HFFc6 (cell line): Measurements from ENCODE around the gene MAGI1. TPM values are rescaled to one million over a fixed set of nuclear protein-coding genes. Genes with fewer than 3 reads are reported as not detected.

Source experiments
- DNase-seq: peaks from one replicate; pipeline ENCODE4 v3.0.0-alpha.2; 2018
- H3K27ac Mint-ChIP-seq: 2 replicates; pipeline ENCODE4 v1.8.0; 2020; ENCODE audit warnings: mild to moderate bottlenecking, mixed read lengths
- H3K27me3 Mint-ChIP-seq: 2 replicates; pipeline ENCODE4 v1.8.0; 2021; ENCODE audit warnings: mild to moderate bottlenecking, moderate library complexity, mixed read lengths; ENCODE audit not compliant: insufficient read depth
- H3K36me3 Mint-ChIP-seq: 2 replicates; pipeline ENCODE4 v1.8.0; 2021; ENCODE audit warnings: low read depth, mixed read lengths
- H3K4me1 Mint-ChIP-seq: 2 replicates; pipeline ENCODE4 v1.8.0; 2020; ENCODE audit warnings: low read depth, mixed read lengths
- H3K4me3 Mint-ChIP-seq: 2 replicates; pipeline ENCODE4 v1.8.0; 2020; ENCODE audit warnings: mild to moderate bottlenecking, moderate library complexity, mixed read lengths
- H3K9me3 Mint-ChIP-seq: 2 replicates; pipeline ENCODE4 v1.8.0; 2020; ENCODE audit warnings: mild to moderate bottlenecking, mixed read lengths
- total RNA-seq, 6 experiments: library from RNA; stranded (reverse); fragmentation: NEBNext Ultra II Directional; extraction: Animal tissue kit (Norgen Biotek cat#: 25700); gene quantifications; 2 replicates in 1 of 6; 3 replicates in 5 of 6; pipeline ENCODE4 v1.2.3, GENCODE V29; 2021
- TF ChIP-seq, protein P1 (sequence below): fragments of 200-600 bp; sonication (generic); IDR thresholded peaks from 2 replicates; pipeline ENCODE4 v1.5.0; 2021; ENCODE audit warnings: antibody characterized with exemption, mild to moderate bottlenecking

Gene MAGI1
- total RNA-seq, 6 experiments from 2014 or later: 21.1 to 30.5 (median 22.4) TPM

DNA sequence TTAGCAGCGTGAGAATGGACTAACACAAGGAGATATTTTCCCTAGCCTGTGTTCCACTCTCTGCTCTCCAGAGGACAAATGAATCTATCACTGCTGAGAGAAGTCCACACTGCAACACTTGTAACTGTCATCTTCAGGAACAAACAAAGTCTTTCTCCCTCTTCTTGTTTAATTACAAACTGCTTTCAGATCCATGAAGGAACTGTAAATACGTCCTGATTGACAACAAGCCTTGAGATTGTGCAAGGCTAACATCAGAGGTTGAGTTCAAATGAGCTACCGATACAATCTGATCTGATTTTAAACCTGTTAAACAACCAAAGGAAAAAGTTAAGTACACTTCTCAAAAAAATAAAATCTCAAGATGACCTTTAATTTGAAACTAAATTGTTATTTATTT, 712.1 kb downstream of the MAGI1 start:
- TF ChIP-seq, protein P1, sequence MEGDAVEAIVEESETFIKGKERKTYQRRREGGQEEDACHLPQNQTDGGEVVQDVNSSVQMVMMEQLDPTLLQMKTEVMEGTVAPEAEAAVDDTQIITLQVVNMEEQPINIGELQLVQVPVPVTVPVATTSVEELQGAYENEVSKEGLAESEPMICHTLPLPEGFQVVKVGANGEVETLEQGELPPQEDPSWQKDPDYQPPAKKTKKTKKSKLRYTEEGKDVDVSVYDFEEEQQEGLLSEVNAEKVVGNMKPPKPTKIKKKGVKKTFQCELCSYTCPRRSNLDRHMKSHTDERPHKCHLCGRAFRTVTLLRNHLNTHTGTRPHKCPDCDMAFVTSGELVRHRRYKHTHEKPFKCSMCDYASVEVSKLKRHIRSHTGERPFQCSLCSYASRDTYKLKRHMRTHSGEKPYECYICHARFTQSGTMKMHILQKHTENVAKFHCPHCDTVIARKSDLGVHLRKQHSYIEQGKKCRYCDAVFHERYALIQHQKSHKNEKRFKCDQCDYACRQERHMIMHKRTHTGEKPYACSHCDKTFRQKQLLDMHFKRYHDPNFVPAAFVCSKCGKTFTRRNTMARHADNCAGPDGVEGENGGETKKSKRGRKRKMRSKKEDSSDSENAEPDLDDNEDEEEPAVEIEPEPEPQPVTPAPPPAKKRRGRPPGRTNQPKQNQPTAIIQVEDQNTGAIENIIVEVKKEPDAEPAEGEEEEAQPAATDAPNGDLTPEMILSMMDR: no peak

DNA sequence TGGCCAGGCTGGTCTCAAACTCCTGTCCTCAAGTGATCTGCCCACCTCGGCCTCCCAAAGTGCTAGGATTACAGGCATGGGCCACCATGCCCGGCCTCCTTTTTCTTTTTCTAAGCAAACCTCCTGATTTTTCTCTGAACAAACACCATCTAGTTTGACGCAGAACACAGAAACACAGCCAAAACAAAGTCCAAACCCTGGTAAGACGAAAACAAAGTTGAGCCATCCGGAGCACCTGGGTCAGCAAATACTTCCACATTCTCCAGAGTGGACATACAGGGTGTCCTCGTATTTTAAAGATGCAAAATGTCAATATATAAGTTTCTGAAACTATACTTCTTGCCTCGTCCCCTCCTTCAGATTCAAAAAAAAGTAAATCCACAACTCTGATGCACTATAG, 715.8 kb downstream of the MAGI1 start:
- no peak overlapping the region for H3K27ac Mint-ChIP-seq
- no peaks in the 10 kb centered on the region for H3K36me3 Mint-ChIP-seq
- no peaks in the 10 kb centered on the region for H3K4me1 Mint-ChIP-seq
- H3K9me3 Mint-ChIP-seq: peaks cover 9% of the 10 kb centered on the region; the same call in 1 of the 2 replicates
- no peak for DNase-seq
- H3K4me3 Mint-ChIP-seq: no peak overlapping the region
- TF ChIP-seq, protein P1: no peak
- peaks cover 10% of the 10 kb centered on the region for H3K27me3 Mint-ChIP-seq

More for the DNA sequence above, 712.1 kb downstream of the MAGI1 start:
- Mint-ChIP-seq H3K9me3 (no peaks in the 10 kb centered on the region), H3K4me1 (no peaks in the 10 kb centered on the region), H3K36me3 (no peaks in the 10 kb centered on the region), H3K27ac (no peak overlapping the region), H3K27me3 (peaks cover 16% of the 10 kb centered on the region), H3K4me3 (no peak overlapping the region)
- no peak for DNase-seq

DNA sequence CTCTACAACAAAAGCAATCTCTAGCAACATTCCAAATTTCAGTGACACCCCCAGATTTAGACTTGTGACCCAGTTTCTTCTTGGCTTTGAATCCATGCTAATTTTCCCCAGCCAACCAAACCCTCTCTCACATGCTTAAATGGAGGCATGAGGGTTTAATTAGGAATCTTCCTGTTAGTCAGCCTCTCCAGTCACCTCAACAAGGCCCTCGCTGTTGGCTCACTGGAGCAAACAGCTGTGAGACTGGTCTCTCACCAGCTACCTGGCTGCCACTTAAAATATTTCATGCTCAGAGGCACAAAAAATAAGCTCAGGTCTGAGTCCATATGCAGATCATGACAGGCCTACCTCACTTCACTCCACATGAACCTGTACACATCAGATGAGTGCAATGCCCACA, 720.5 kb downstream of the MAGI1 start:
- Mint-ChIP-seq H3K27me3 (peaks cover 2% of the 10 kb centered on the region; the same call in 1 of the 2 replicates), H3K4me1 (no peaks in the 10 kb centered on the region), H3K36me3 (no peaks in the 10 kb centered on the region), H3K9me3 (peaks cover 13% of the 10 kb centered on the region; the same call in 1 of the 2 replicates), H3K27ac (no peak overlapping the region), H3K4me3 (no peak overlapping the region)
- TF ChIP-seq, protein P1: no peak
- DNase-seq: no peak

DNA sequence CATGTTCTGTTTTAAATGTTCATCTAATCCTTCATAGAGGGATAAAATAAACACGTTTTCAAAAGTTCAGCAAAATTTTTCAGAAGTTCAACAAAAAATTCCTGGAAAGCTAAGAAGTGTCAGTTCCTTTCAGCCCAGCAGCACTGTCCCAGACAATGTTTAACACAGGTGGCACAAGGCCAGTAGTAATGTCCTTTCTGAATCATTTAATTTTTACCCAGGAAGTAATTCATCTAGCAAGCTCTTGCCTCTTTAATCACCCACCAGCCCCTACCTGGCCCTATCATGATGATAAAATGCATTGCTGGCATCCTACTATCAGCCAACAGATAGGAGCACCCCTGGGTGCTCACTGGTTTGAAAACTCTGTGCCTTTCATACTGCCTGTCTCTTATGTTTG, 723.8 kb downstream of the MAGI1 start:
- Mint-ChIP-seq H3K27me3 (peaks cover 1% of the 10 kb centered on the region; the same call in 1 of the 2 replicates), H3K4me1 (no peaks in the 10 kb centered on the region), H3K4me3 (no peak overlapping the region), H3K36me3 (no peaks in the 10 kb centered on the region), H3K27ac (no peak overlapping the region), H3K9me3 (peaks cover 4% of the 10 kb centered on the region; the same call in 1 of the 2 replicates)
- DNase-seq: no peak
- TF ChIP-seq, protein P1: no peak

DNA sequence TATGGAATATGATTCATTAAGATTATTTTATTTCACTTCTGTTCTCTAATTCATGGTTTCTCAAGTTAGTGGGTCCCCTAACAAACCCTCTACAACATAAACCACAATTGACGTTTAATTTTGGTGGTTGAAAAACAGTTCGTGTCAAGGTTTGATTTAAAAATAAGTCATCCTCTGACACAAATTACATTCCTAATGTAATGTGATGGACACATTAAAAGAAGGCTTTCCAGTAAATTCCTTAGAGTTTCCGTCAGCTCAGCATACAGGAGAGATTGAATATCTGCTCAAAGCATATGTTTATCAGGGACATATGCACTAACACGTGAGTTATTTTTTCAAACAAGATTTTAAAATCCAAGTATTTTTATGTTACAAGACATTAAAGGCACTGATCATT, 724.4 kb downstream of the MAGI1 start:
- TF ChIP-seq, protein P1: no peak
- H3K36me3 Mint-ChIP-seq: no peaks in the 10 kb centered on the region
- peaks cover 4% of the 10 kb centered on the region; the same call in 1 of the 2 replicates for H3K9me3 Mint-ChIP-seq
- H3K4me3 Mint-ChIP-seq: no peak overlapping the region
- no peak overlapping the region for H3K27ac Mint-ChIP-seq
- no peaks in the 10 kb centered on the region for H3K4me1 Mint-ChIP-seq
- peaks cover 1% of the 10 kb centered on the region; the same call in 1 of the 2 replicates for H3K27me3 Mint-ChIP-seq
- no peak for DNase-seq

DNA sequence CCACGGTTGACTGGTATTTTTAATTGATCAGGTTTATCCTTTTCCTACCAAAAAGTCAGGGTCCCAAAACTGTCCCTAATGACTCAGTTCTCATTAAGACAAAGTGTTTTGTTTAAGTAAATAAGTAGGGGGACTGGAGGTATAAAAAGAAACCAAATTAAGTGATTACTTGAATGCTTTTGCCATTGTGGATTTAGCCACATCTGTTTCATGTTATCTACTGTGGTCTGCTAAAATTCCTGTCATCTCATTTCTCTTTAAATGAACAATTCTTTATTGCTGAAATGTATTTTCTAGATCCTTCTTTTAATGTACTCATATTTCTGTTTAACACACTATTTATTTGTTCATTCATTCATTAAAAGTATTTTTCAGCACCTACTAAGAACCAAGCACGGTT, 725.1 kb downstream of the MAGI1 start:
- H3K36me3 Mint-ChIP-seq: no peaks in the 10 kb centered on the region
- DNase-seq: no peak
- H3K27ac Mint-ChIP-seq: no peak overlapping the region
- TF ChIP-seq, protein P1: no peak
- H3K4me3 Mint-ChIP-seq: no peak overlapping the region
- peaks cover 1% of the 10 kb centered on the region; the same call in 1 of the 2 replicates for H3K27me3 Mint-ChIP-seq
- peaks cover 4% of the 10 kb centered on the region; the same call in 1 of the 2 replicates for H3K9me3 Mint-ChIP-seq
- no peaks in the 10 kb centered on the region for H3K4me1 Mint-ChIP-seq
